HG02759 (cell line): ENCODE results near the gene TCEANC2.
A peak's percentile ranks its signal among the peaks of the same experiment; 100 is the strongest.
"Not testable (repeated sequence)": the region's sequence is repeated elsewhere in the genome, so short reads cannot be mapped to it uniquely, and the experiment has no call there.

Experiments
- ATAC-seq: cut with Tn5 transposase; IDR thresholded peaks from one replicate; pipeline ENCODE4 v1.9.1; 2021; ENCODE audit warnings: mild to moderate bottlenecking, moderate library complexity; ENCODE audit not compliant: unreplicated experiment

The TCEANC2 gene

DNA sequence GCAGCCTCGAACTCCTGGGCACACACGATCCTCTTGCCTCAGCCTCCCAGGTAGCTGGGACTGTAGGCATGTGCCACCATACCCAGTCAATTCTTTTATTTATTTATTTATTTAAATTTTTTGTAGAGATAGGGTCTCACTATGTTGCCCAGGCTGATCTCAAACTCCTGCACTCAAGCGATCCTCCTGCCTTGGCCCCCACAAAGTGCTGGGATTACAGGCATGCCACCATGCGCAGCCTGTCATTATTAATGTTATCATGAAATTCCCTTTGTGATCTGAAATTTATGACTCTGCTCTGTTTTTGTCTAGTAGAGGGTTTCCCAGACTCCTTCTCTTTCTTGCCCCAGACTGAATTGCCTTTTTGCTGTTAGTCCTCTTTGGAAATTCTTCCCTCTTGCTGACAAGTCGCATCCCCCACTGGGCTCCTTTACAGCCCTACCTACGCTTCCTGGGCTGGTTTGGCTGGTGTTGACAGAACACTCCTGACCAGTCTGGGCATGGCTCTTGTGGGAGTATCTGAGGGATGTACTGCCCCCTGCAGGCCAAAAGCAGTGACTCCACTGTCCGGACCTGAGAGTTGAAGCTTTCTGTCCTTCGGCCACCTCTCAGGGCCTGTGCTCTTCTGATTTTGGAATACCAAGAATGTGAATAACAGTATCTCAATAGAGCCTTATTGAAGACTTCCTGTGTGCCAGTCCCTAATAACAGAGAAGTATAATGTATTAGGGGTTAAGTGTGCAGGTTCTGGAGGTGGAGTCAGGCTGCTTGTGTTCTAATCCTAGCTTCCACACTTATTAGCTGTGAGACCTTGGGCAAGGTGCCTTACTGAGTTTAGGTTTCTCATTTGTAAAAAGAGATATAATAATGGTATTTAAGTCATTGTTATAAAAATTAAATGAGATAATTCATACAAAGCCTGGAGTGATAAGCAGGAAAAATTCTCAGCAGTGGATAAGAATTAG, 28.2 kb downstream of the TCEANC2 start:
- ATAC-seq: peak; percentile 76

DNA sequence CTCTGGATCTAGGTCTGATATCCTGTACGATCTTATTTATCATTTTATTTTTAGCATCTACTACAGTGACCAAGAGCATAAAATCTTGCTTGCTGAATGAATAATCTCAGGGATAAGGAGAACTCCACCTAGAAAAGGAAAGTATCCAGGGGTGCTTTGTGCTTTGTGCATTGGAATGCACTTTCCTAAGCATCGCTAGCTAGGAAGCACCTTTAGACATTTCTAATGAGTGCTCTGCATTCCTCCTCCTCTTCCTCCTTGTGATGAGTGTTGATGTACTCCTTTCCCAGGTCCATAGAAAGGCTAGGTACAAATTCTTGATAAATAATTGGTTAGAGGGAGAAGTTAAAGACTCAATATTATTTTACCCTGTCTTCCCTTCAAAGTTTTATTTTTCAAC, 31.4 kb downstream of the TCEANC2 start:
- no peak for ATAC-seq

GRCh38 chr1:54086754-54087153, 33.3 kb downstream of the TCEANC2 start:
- ATAC-seq: no peak

DNA sequence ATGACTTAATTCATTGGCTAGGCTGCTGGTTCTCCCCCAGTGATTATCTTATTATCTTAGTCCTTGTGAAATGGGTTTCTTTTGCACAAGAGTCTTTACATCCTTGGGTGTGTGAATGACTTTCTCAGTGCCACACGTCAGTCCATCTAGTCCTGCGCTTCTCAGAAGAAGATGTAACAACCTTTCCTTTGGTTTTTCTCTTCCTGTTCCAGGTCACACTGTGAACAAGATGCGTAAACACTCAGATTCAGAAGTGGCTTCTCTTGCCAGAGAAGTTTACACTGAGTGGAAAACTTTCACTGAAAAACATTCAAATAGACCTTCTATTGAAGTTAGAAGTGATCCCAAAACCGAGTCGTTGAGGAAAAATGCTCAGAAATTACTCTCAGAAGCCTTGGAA, 35.0 kb downstream of the TCEANC2 start:
- ATAC-seq: no peak

DNA sequence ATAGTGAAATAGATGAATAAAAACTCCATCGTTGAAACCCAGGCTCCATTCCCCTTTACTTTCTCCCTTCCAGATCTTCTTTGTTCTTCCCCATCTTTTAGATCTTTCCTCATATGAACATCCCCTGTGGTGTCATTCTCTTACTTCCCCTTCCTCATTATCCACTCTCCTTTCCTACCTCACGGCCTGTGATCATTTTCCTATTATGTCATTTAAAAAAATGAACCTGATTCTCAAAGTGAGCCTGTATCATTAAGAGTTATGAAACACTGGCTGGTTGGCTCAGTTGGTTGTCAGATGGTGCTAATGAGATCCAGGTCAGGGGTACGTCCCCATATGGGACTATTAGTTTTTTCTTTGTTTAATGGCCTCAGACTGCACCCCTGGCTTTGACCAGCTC, 38.3 kb downstream of the TCEANC2 start:
- ATAC-seq: no peak

GRCh38 chr1:54094001-54094729, 40.8 kb downstream of the TCEANC2 start:
- ATAC-seq: no peak

GRCh38 chr1:54094730-54095105, 41.3 kb downstream of the TCEANC2 start:
- not testable (repeated sequence) for ATAC-seq

DNA sequence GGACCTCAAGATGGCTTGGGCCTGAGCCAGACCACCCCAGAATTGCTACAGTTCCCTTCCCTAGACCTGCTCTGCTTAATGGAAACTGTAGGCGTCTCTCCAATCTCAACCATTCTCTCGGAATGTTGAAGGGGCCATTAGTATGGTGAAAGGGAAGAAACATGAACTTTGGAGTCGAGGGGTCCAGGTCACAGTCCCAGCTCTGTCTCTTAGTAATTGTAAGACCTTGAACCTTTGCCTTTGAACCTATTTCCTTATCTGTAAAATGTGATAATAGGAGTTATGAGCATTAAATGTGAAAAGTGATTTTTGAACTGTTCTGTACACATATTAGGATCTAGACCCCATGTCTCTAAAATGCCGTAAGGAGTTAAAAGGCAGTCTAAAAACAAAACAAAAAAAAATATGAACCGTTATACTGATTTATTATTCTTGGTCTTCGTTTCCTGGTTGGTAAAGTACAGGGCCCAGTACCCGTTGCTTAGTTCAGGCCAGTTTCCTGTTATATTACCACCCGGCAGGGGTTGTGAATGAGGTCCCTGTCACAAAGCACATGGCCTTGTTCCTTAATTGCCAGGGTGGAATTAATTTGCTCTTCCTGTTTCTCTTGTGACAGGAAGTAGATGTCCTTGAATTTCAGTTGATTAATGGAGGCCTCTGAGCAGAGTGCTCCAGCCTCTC, 42.3 kb downstream of the TCEANC2 start:
- ATAC-seq: no peak

- no peak for ATAC-seq
Measured at GRCh38 chr1:54096227-54096876, 42.9 kb downstream of the TCEANC2 start.

DNA sequence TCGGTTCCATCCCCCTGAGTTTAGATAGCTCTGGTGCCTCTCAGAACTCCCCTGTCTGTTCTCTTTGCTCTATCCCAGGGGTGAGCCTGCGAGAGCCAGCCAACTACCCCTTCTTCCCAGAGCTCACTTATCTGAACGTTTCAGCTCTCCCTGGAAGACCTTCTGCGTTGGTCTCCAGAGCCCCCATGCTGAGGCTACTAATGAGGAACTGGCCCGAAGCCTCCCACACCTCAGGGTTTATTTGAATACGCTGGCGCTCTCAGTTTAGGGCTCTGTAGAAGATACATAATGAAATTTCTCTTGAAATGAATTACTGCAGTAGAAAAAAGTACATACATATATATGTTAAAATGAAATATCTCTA, 43.5 kb downstream of the TCEANC2 start:
- ATAC-seq: no peak

GRCh38 chr1:54099061-54099610, 45.7 kb downstream of the TCEANC2 start:
- ATAC-seq: no peak

GRCh38 chr1:54100500-54100899, 47.1 kb downstream of the TCEANC2 start:
- no peak for ATAC-seq

- ATAC-seq: no peak
Measured at GRCh38 chr1:54103414-54103813, 50.0 kb downstream of the TCEANC2 start.

DNA sequence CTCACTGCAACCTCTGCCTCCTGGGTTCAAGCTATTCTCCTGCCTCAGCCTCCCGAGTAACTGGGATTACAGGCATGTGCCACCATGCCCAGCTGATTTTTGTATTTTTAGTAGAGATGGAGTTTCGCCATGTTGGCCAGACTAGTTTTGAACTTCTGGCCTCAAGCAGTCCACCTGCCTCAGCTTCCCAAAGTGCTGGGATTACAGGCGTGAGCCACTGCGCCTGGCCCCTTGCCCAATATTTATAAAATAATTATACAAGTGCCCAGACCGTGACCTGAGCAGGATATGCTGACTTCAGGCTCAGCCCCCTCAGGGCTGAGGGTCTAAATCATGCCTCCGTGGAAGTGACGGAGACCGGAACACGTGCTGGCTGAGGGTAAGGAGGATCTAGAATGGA, 51.2 kb downstream of the TCEANC2 start:
- ATAC-seq: not testable (repeated sequence)

GRCh38 chr1:54105080-54105479, 51.7 kb downstream of the TCEANC2 start:
- no peak for ATAC-seq

DNA sequence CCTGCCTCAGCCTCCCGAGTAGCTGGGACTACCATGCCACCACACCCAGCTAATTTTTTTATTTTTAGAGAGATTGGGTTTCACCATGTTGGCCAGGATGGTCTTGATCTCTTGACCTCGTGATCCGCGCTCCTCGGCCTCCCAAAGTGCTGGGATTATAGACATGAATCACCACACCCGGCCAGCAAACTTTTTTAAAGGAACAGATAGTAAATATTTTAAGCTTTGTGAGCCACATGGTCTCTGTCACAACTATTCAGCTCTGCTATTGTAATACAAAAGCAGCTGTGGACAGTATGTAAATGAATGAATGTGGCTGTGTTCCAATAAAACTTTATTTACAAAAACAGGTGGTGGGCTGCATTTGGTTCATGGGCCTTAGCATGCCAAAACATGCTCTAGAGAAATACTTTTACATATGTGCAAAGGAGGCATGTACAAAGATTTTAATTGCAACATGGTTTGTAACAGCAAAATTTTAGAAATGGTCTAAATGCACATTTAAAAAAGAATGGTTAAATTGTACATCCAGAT, 52.4 kb downstream of the TCEANC2 start:
- ATAC-seq: no peak

DNA sequence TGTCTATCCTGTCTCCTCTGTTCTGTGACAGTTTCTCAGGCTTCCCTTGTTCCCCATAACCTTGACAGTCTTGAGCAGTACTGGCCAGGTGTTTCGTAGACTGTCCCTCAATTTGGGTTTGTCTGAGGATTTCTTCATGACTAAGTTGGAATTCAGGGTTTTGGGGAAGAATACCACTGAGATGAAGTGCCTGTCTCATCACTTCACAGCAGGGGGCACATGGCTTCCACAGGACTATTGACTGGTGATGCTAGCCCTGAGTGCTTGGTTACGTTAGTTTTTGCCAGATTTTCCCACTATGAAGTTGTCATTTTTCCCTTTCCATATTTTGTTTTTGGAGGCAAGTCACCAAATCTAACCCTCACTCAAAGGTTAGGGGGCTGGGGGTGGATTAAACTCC, 53.7 kb downstream of the TCEANC2 start:
- ATAC-seq: no peak

DNA sequence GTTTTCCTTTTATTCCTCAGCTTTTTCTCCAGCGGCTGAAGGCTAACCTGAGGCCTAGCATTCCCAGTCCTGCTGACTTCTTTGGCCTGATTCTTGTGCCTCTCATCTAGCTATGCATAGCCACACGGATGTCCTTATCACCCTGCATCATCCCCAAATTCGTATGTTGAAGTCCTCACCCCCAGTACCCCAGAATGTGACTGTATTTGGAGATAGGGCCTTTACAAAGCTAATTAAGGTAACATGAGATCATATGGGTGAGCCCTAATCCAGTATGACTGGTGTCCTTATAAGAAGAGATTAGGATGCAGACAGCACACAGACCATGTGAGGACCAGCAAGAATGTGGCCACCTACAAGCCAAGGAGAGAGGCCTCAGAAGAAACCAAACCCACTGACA, 54.7 kb downstream of the TCEANC2 start:
- ATAC-seq: no peak

- no peak for ATAC-seq
Measured at GRCh38 chr1:54109129-54110090, 56.0 kb downstream of the TCEANC2 start.
